Measurements from ENCODE around the gene CDK9. TPM values are rescaled to one million over a fixed set of nuclear protein-coding genes. Genes with fewer than 3 reads are reported as not detected.
"Not testable (repeated sequence)": the region's sequence is repeated elsewhere in the genome, so short reads cannot be mapped to it uniquely, and the experiment has no call there.

CDK9 gene
- polyA plus RNA-seq, 1 experiment: 45.9 TPM

DNA sequence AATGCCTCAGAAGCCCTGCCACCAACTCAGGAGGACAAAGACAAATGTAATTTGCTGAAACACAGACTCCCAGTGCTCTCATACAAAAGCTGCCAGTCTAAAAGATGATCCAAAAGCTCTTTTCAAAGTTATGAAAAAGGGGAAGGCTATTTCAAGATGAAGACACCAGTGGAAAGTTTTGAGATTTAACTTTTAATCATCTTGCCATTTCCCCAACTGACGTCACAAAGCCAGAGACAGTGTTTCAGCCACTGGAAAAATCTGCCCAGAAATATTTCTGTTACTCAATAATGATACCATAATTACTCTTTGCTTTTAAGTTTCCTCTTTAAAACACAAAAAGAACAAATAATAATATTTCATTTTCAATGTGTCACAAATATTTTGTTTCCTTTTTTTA lies 47.7 kb downstream of the CDK9 start:
- no peaks in the 10 kb centered on the region for H3K27me3 ChIP-seq (ENCODE audit: control insufficient read depth, insufficient read depth, low read length)
- TF ChIP-seq, protein P1, sequence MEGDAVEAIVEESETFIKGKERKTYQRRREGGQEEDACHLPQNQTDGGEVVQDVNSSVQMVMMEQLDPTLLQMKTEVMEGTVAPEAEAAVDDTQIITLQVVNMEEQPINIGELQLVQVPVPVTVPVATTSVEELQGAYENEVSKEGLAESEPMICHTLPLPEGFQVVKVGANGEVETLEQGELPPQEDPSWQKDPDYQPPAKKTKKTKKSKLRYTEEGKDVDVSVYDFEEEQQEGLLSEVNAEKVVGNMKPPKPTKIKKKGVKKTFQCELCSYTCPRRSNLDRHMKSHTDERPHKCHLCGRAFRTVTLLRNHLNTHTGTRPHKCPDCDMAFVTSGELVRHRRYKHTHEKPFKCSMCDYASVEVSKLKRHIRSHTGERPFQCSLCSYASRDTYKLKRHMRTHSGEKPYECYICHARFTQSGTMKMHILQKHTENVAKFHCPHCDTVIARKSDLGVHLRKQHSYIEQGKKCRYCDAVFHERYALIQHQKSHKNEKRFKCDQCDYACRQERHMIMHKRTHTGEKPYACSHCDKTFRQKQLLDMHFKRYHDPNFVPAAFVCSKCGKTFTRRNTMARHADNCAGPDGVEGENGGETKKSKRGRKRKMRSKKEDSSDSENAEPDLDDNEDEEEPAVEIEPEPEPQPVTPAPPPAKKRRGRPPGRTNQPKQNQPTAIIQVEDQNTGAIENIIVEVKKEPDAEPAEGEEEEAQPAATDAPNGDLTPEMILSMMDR (IDR thresholded peaks at IDR 0.05; ENCODE audit: low read depth, low read length): no peak
- POLR2A ChIA-PET: interaction anchor here (0.6 kb wide), 1 partner anchor 43 kb away, joined by 3 read pairs; no protein-coding TSS in a partner anchor
- no peak overlapping the region for H3K4me3 ChIP-seq (ENCODE audit: low read depth, low read length)
- H3K27ac ChIP-seq (ENCODE audit: low read depth, low read length): peak overlapping the region; percentile 21
- no peak for DNase-seq (ENCODE audit: low read depth, low spot score)
- CTCF ChIA-PET: interaction anchor here (1.2 kb wide), 1 partner anchor 36 kb away, joined by 8 read pairs; no protein-coding TSS in a partner anchor
- no peaks in the 10 kb centered on the region for H3K9me3 ChIP-seq (ENCODE audit: control insufficient read depth, insufficient read depth, low read length)

DNA sequence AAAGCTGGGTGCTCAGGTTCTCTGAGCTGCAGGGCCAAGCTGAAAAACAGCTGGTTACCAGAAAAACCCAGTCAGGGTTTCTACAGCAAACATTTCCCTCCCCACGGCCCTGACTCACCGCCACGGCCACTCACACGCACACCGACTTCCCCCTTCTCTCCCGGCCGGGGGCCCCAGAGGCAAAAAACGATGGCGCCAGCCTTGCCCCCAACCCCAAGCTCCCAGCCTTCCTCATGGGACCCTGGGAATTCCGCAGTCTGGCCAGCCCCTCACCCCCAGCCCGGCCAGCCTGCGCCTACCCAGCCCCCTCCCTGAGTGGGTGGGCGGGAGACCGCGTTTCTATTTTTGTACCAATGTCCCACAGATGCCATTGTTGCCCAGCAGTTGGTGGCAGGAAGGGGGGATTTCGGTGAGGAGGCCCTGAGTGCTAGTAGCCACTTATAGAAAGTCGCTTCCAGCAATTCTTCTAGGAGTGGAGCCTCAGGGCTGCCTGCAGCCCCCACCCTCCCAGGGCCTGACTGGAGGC lies 50.2 kb downstream of the CDK9 start:
- DNase-seq (ENCODE audit: low read depth, low spot score): peak; percentile 36
- POLR2A ChIA-PET: interaction anchor here (0.6 to 1.3 kb wide), 3 partner anchors 11 to 18 kb away, joined by 3 to 9 read pairs (median 3); partner anchors contain the start of gene ENG

DNA sequence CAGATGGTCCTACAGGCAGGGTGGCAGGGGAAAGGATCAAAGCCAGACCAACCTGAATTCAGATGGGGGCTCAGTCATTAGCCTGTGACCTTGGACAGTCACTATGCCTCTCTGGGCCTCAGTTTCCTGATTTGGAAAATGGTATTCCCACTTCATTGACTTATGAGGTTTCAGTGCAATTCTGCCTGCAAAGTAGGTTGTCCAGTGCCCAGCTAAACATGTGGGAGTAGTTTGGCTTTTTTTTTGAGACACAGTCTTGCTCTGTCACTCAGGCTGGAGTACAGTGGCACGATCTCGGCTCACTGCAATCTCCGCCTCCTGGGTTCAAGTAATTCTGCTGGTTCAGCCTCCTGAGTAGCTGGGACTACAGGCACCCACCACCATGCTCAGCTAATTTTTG lies 50.7 kb downstream of the CDK9 start:
- not testable (repeated sequence) for H3K27me3 ChIP-seq (ENCODE audit: control insufficient read depth, insufficient read depth, low read length); H3K4me3 ChIP-seq (ENCODE audit: low read depth, low read length); H3K9me3 ChIP-seq (ENCODE audit: control insufficient read depth, insufficient read depth, low read length); DNase-seq (ENCODE audit: low read depth, low spot score)
- ChIA-PET POLR2A (interaction anchor here (0.6 to 1.3 kb wide), 2 partner anchors 17 to 18 kb away, joined by 3 to 9 read pairs; partner anchors contain the start of gene ENG), CTCF (interaction anchor here (0.6 to 1.4 kb wide), 3 partner anchors 33 to 52 kb away, joined by 3 to 5 read pairs (median 3); partner anchors contain the start of gene CDK9)
- H3K27ac ChIP-seq (ENCODE audit: low read depth, low read length): peak overlapping the region; percentile 91

More for the DNA sequence above, 50.2 kb downstream of the CDK9 start:
- TF ChIP-seq, protein P1 (IDR thresholded peaks at IDR 0.05; ENCODE audit: low read depth, low read length): no peak
- Histone ChIP-seq H3K27ac (ENCODE audit: low read depth, low read length) (peak overlapping the region; percentile 91), H3K4me3 (ENCODE audit: low read depth, low read length) (0 out of 2 replicates have a peak overlapping the region, but pooled peaks have one; percentile 7), H3K9me3 (ENCODE audit: control insufficient read depth, insufficient read depth, low read length) (no peaks in the 10 kb centered on the region), H3K27me3 (ENCODE audit: control insufficient read depth, insufficient read depth, low read length) (no peaks in the 10 kb centered on the region)
- CTCF ChIA-PET: interaction anchor here (1.4 kb wide), 1 partner anchor 51 kb away, joined by 3 read pairs; no protein-coding TSS in a partner anchor

DNA sequence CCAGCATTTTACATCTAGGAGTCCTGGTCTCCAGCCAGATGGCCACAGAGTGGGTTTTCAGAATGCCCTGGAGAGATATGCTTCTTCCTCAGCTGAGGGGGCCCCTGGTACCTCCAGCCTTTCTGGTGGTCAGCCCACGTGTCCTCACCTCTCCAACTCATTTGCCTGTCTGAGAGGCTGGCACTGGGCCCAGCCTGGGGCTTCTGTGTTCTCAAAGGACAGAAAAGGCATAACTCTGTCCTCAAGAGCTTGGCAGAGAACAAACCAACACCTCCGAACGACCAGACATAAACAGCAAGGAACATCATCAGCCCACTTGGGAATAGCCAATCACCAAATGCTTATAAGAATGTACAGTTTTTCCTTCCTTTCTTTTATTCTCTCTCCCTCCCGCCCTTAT lies 51.5 kb downstream of the CDK9 start:
- no peak overlapping the region for H3K4me3 ChIP-seq (ENCODE audit: low read depth, low read length)
- no peak for DNase-seq (ENCODE audit: low read depth, low spot score)
- ChIA-PET CTCF (interaction anchor here (0.6 to 1.1 kb wide), 3 partner anchors 13 to 52 kb away, joined by 3 to 5 read pairs (median 4); partner anchors contain the start of gene CDK9), POLR2A (interaction anchor here (0.6 to 1.8 kb wide), 3 partner anchors 8 to 19 kb away, joined by 3 to 10 read pairs (median 4); partner anchors contain the start of gene ENG)
- H3K27ac ChIP-seq (ENCODE audit: low read depth, low read length): peak overlapping the region; percentile 75
- no peaks in the 10 kb centered on the region for H3K9me3 ChIP-seq (ENCODE audit: control insufficient read depth, insufficient read depth, low read length)
- no peaks in the 10 kb centered on the region for H3K27me3 ChIP-seq (ENCODE audit: control insufficient read depth, insufficient read depth, low read length)
- TF ChIP-seq, protein P1 (IDR thresholded peaks at IDR 0.05; ENCODE audit: low read depth, low read length): no peak

DNA sequence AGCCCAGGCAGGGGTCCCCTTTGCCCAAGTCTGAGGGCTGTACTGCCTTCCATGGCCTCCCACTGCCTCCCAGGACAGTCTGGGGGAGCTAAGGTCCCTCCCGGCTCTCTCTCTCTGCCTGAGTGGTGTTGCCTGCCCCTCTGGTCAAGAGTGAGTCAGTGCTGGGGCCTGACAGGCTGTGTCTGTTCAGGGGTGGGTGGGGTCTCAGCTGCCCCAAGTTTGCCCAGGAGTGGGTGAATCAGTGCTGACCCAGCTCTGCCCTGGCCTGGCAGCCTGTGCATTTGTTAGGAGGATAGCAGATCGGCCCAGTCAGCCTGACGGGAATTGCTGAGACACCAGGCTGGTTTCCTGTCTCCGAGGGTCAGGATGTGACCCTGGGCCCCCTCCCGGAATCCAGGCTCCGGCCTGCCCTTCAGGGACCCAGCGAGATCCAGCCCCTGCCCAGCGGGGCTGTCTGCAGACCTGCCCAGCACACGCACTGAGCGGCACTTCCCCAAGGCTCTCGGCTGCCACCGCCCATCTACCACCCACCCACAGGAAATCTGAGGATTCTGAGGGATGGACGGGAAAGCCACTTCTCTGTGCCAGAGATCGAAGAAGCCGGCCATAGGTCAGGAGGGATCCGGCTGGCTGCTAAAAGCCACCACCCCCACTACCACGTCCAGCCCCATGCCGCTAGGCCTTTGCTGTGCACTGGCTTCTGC lies 52.7 kb downstream of the CDK9 start:
- Histone ChIP-seq H3K27ac (ENCODE audit: low read depth, low read length) (peak overlapping the region; percentile 92), H3K27me3 (ENCODE audit: control insufficient read depth, insufficient read depth, low read length) (no peaks in the 10 kb centered on the region), H3K9me3 (ENCODE audit: control insufficient read depth, insufficient read depth, low read length) (no peaks in the 10 kb centered on the region), H3K4me3 (ENCODE audit: low read depth, low read length) (peak overlapping the region; percentile 20)
- ChIA-PET CTCF (interaction anchor here (0.6 to 1.1 kb wide), 3 partner anchors 14 to 116 kb away, joined by 3 to 4 read pairs (median 3); no protein-coding TSS in a partner anchor), POLR2A (interaction anchor here (0.5 to 1.8 kb wide), 3 partner anchors 14 to 26 kb away, joined by 5 to 10 read pairs (median 6); partner anchors contain the start of gene ENG)
- peak; percentile 65 for DNase-seq (ENCODE audit: low read depth, low spot score)
- TF ChIP-seq, protein P1 (IDR thresholded peaks at IDR 0.05; ENCODE audit: low read depth, low read length): no peak

Small RNAs within 50 kb of the gene (small RNA-seq; reads per million reads assigned to genes)
- gene RF00019 (ENCODE audit: insufficient read length, low read depth): not detected

Other genes starting within 250 kb of the CDK9 start
- gene STXBP1, start 173.8 kb upstream of the CDK9 start, polyA plus RNA-seq (2011; rRNA removed): 19.8 and 25.0 TPM in 2 replicates
- 0.14 TPM in 1 of 2 replicates, not detected in the other for gene CFAP157, start 79.0 kb upstream of the CDK9 start, polyA plus RNA-seq (2011; rRNA removed)
- gene PTRH1, start 70.4 kb upstream of the CDK9 start, polyA plus RNA-seq (2011; rRNA removed): 5.2 and 6.1 TPM in 2 replicates
- not detected in 2 replicates for gene TTC16, start 70.0 kb upstream of the CDK9 start, polyA plus RNA-seq (2011; rRNA removed)
- 4.9 and 5.8 TPM in 2 replicates for gene TOR2A, start 50.7 kb upstream of the CDK9 start, polyA plus RNA-seq (2011; rRNA removed)
- not detected in 2 replicates for gene SH2D3C, start 7.4 kb upstream of the CDK9 start, polyA plus RNA-seq (2011; rRNA removed)
- 24.8 and 34.6 TPM in 2 replicates for gene FPGS, start 16.8 kb downstream of the CDK9 start, polyA plus RNA-seq (2011; rRNA removed)
- gene ENG, start 68.6 kb downstream of the CDK9 start, polyA plus RNA-seq (2011; rRNA removed): 17.2 and 34.2 TPM in 2 replicates
- gene AK1, start 91.6 kb downstream of the CDK9 start, polyA plus RNA-seq (2011; rRNA removed): 75.9 and 93.9 TPM in 2 replicates
- gene ST6GALNAC6, start 113.6 kb downstream of the CDK9 start, polyA plus RNA-seq (2011; rRNA removed): 40.6 and 58.2 TPM in 2 replicates
- gene ST6GALNAC4, start 131.0 kb downstream of the CDK9 start, polyA plus RNA-seq (2011; rRNA removed): 15.0 and 24.3 TPM in 2 replicates
- 1.2 TPM in 2 replicates for gene PIP5KL1, start 144.7 kb downstream of the CDK9 start, polyA plus RNA-seq (2011; rRNA removed)
- gene DPM2, start 151.8 kb downstream of the CDK9 start, polyA plus RNA-seq (2011; rRNA removed): 25.3 and 30.9 TPM in 2 replicates
- 8.3 and 8.6 TPM in 2 replicates for gene EEIG1, start 195.0 kb downstream of the CDK9 start, polyA plus RNA-seq (2011; rRNA removed)

All from AG04450 (cell line).